Endothelial cell of umbilical vein (primary cell): ENCODE data around the gene HRH3. TPM values are rescaled to one million over a fixed set of nuclear protein-coding genes. Genes with fewer than 3 reads are reported as not detected.

ENCODE experiments used
- BruUV-seq: library from RNA; stranded (reverse); fragments of 400-500 nt; replicated peaks from 2 replicates; lab custom pipeline; 2021; lab: Mats Ljungman, UMichigan
- CTCF ChIA-PET: fragments of 300-600, 350-600 bp; sonication (Branson Sonifier 250); formaldehyde crosslinking; loops from one replicate; lab custom pipeline; 2021; ENCODE audit warnings: antibody characterized with exemption, inconsistent platforms; lab: Charles Lee
- POLR2A ChIA-PET: fragments of 300-600, 350-600 bp; sonication (Branson Sonifier 250); formaldehyde crosslinking; loops from one replicate; lab custom pipeline; 2021; ENCODE audit warnings: antibody characterized with exemption, inconsistent platforms; lab: Charles Lee
- DNase-seq: peaks from one replicate; pipeline ENCODE4 v3.0.0-alpha.2; 2011; ENCODE audit warnings: low read depth, low spot score
- FAIRE-seq: peaks from 2 replicates; lab custom pipeline; 2011; peaks lifted over from hg19 to GRCh38; lab: Jason Lieb, UNC
- H2AFZ ChIP-seq: 2 replicates; pipeline ENCODE4 v1.6.0; 2012; ENCODE audit warnings: low read depth, low read length, control low read depth, inconsistent platforms
- H3K27ac ChIP-seq: 2 replicates; pipeline ENCODE4 v1.5.1; 2011; ENCODE audit warnings: low read depth, mild to moderate bottlenecking, control low read depth, low read length, moderate library complexity; ENCODE audit not compliant: insufficient read depth
- H3K27me3 ChIP-seq, 2 experiments: 2 replicates each; pipeline versions ENCODE4 v1.6.0 to v1.6.1; 2011; ENCODE audit warnings: low read length in 2 of 2, mixed read lengths in 1 of 2; ENCODE audit not compliant: control insufficient read depth in 2 of 2, insufficient read depth in 2 of 2
- H3K36me3 ChIP-seq, 2 experiments: 2 replicates in 1 of 2; 3 replicates in 1 of 2; pipeline ENCODE4 v1.5.1; 2011; ENCODE audit warnings: low read length in 2 of 2, mild to moderate bottlenecking in 1 of 2, moderate library complexity in 1 of 2; ENCODE audit not compliant: control insufficient read depth in 2 of 2, insufficient read depth in 2 of 2; ENCODE audit errors: extremely low read depth in 1 of 2
- H3K4me1 ChIP-seq: 3 replicates; pipeline ENCODE4 v1.5.1; 2011; ENCODE audit warnings: mild to moderate bottlenecking, low read length; ENCODE audit not compliant: control insufficient read depth, insufficient read depth; ENCODE audit errors: extremely low read depth
- H3K4me2 ChIP-seq: 2 replicates; pipeline ENCODE4 v1.6.1; 2011; ENCODE audit warnings: low read length, control low read depth, mixed read lengths; ENCODE audit not compliant: insufficient read depth
- H3K4me3 ChIP-seq, 3 experiments: fragments of 200-600 bp in 1 of 3; sonication (generic), shearing (Covaris generic) in 1 of 3; replicated peaks in 1 of 3; 2 replicates each; pipeline ENCODE4 v1.5.1; 2011 to 2016; ENCODE audit warnings: control low read depth in 3 of 3, low read length in 3 of 3, mild to moderate bottlenecking in 2 of 3, inconsistent platforms in 1 of 3, low read depth in 1 of 3, moderate library complexity in 1 of 3; ENCODE audit not compliant: insufficient read depth in 1 of 3
- H3K79me2 ChIP-seq: 2 replicates; pipeline ENCODE4 v1.6.0; 2012; ENCODE audit warnings: low read length, inconsistent platforms; ENCODE audit not compliant: control insufficient read depth, insufficient read depth
- H3K9ac ChIP-seq: replicated peaks from 2 replicates; pipeline ENCODE3; 2011; ENCODE audit warnings: low read length, control low read depth; ENCODE audit not compliant: insufficient read depth; ENCODE audit errors: extremely low read depth
- H3K9me1 ChIP-seq: replicated peaks from 3 replicates; pipeline ENCODE4 v1.6.0; 2011; ENCODE audit warnings: mild to moderate bottlenecking, low read length; ENCODE audit not compliant: control insufficient read depth, insufficient read depth; ENCODE audit errors: extremely low read depth
- H3K9me3 ChIP-seq: replicated peaks from 2 replicates; pipeline ENCODE4 v1.5.1; 2012; ENCODE audit warnings: low read length, inconsistent platforms; ENCODE audit not compliant: control insufficient read depth, insufficient read depth
- H4K20me1 ChIP-seq: replicated peaks from 2 replicates; pipeline ENCODE3; 2011; ENCODE audit warnings: mild to moderate bottlenecking, low read length; ENCODE audit not compliant: control insufficient read depth, insufficient read depth; ENCODE audit errors: extremely low read depth
- EZH2 ChIP-seq: IDR thresholded peaks from 2 replicates; pipeline ENCODE4 v1.6.1; 2012; ENCODE audit warnings: borderline replicate concordance, low read depth, mild to moderate bottlenecking, moderate library complexity, low read length, inconsistent platforms; ENCODE audit not compliant: severe bottlenecking
- FOS ChIP-seq: IDR thresholded peaks from 2 replicates; pipeline ENCODE4 v1.6.1; 2011; ENCODE audit warnings: mild to moderate bottlenecking, low read length, moderate library complexity, borderline replicate concordance; ENCODE audit not compliant: insufficient read depth
- GATA2 ChIP-seq: IDR thresholded peaks from 2 replicates; pipeline ENCODE4 v1.7.0; 2011; ENCODE audit warnings: low read depth, mild to moderate bottlenecking, moderate library complexity, mixed read lengths, low read length; ENCODE audit not compliant: insufficient read length, insufficient read depth
- JUN ChIP-seq: IDR thresholded peaks from 2 replicates; pipeline ENCODE4 v1.6.1; 2011; ENCODE audit warnings: borderline replicate concordance, low read depth; ENCODE audit not compliant: insufficient read length, insufficient read depth
- MYC ChIP-seq: IDR thresholded peaks from one replicate; pipeline ENCODE4 v1.6.1; 2011; ENCODE audit warnings: mild to moderate bottlenecking, low read depth, low read length
- POLR2A ChIP-seq: IDR thresholded peaks from 2 replicates; pipeline ENCODE4 v1.6.1; 2012; ENCODE audit warnings: low read depth, mild to moderate bottlenecking, control low read depth, low read length
- POLR2AphosphoS5 ChIP-seq: IDR thresholded peaks from 2 replicates; pipeline ENCODE4 v1.6.1; 2012; ENCODE audit warnings: low read depth, mild to moderate bottlenecking, control low read depth, low read length, moderate library complexity; ENCODE audit not compliant: insufficient read depth
- dilution Hi-C: fragments of 300-500 bp; cut with MboI; formaldehyde crosslinking; loops from one replicate; pipeline ENCODE4 v1.15.0; 2019; ENCODE audit warnings: low sequenced_read_pairs; ENCODE audit not compliant: extremely low pct_ligation_motif_present
- intact Hi-C: fragments of 100-400 bp; cut with micrococcal nuclease; formaldehyde crosslinking; loops from one replicate; pipeline ENCODE4 v1.10.0; 2022
- polyA plus RNA-seq, 4 experiments: library from polyadenylated mRNA; depleted of rRNA in 3 of 4; stranded (reverse) in 3 of 4; unstranded in 1 of 4; fragments of >200 nt; gene quantifications; 2 replicates each; pipeline versions ENCODE4 v1.2.1 to v1.2.3, GENCODE V29; 2011 to 2012; ENCODE audit warnings: missing spikeins in 1 of 4
- total RNA-seq: library from RNA; stranded (reverse); gene quantifications from 2 replicates; pipeline ENCODE4 v1.2.3, GENCODE V29; 2021
- TF ChIP-seq, protein P1 (sequence below), 2 donors: IDR thresholded peaks; 1 replicate in 1 of 2; 2 replicates in 1 of 2; pipeline ENCODE4 v1.5.1; 2011; ENCODE audit warnings: low read length in 2 of 2, mild to moderate bottlenecking in 2 of 2, moderate library complexity in 2 of 2, control low read depth in 1 of 2, inconsistent platforms in 1 of 2, low read depth in 1 of 2; ENCODE audit not compliant: insufficient read depth in 1 of 2; ENCODE audit errors: extremely low read depth in 1 of 2
- TF ChIP-seq, protein P2 (sequence below): IDR thresholded peaks from 2 replicates; pipeline ENCODE4 v1.6.1; 2011; ENCODE audit not compliant: insufficient read depth, insufficient read length

HRH3 gene
- total and polyA plus RNA-seq, 2 donors (not counting 3 experiments of a cell fraction or from before 2014, with no cell fraction given): not detected

DNA sequence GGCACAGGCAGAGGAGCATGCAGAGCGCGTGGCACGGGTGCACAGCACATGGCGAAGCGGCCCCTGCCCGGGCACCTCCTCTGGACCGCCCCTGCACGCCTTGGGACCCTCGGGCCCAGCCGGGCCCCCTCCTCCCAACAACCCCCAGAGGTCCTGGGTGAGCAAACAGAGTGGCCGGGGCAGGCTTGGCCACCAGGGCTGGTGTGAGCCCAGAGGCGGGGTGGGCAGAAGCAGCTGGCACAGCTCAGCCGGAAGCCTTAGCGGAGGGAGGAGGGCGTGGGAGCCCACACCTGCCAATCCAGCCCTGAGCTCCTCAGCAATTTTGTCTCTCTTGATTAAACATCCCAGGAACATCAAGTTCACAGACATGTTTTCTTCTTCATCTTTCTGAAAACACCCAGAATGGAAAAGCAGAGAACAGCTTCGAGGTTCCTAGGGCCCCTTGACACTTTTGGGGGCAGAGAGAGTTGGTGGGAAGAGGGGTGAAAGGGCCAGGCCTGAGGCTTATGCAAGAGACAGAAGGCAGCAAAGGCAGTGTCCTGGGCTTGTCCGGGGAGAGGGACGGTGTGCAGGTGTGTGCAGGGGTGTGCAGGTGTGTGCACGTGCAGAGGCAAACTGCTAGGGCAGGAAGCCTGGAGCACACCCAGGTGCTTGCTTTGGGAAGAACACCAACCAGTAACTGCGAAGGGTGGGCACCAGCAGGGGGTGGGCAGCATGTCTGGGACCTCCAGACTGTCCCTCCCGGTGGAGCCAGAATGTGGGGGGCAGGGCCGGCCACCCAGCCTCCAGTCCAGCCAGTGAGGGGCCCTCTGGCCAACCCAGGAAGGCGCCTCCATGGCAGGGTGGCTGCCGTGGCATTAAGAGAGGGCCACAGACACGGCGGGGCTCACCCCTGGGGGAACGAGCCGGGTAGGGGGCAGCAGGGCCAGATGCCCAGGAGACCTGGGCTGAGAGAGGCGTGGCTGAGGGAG is 4.8 kb downstream of the HRH3 start:
- H3K9ac ChIP-seq: no peak overlapping the region
- H3K9me3 ChIP-seq: no peaks in the 10 kb centered on the region
- FAIRE-seq (no peak), DNase-seq (no peak)
- no peak overlapping the region for H3K4me2 ChIP-seq
- peaks cover 3% of the 10 kb centered on the region for H3K4me1 ChIP-seq
- no peaks in the 10 kb centered on the region for H3K79me2 ChIP-seq
- H3K9me1 ChIP-seq: no peaks in the 10 kb centered on the region
- H3K27me3 ChIP-seq: peaks cover 18 to 23% of the 10 kb centered on the region in 2 experiments
- intact Hi-C loops (no loop called here), dilution Hi-C loops (no loop called here)
- ChIA-PET CTCF (no interaction called here), POLR2A (no interaction called here)
- H2AFZ ChIP-seq: no peak overlapping the region
- no peak for TF ChIP-seq POLR2A
- TF ChIP-seq, protein P1, sequence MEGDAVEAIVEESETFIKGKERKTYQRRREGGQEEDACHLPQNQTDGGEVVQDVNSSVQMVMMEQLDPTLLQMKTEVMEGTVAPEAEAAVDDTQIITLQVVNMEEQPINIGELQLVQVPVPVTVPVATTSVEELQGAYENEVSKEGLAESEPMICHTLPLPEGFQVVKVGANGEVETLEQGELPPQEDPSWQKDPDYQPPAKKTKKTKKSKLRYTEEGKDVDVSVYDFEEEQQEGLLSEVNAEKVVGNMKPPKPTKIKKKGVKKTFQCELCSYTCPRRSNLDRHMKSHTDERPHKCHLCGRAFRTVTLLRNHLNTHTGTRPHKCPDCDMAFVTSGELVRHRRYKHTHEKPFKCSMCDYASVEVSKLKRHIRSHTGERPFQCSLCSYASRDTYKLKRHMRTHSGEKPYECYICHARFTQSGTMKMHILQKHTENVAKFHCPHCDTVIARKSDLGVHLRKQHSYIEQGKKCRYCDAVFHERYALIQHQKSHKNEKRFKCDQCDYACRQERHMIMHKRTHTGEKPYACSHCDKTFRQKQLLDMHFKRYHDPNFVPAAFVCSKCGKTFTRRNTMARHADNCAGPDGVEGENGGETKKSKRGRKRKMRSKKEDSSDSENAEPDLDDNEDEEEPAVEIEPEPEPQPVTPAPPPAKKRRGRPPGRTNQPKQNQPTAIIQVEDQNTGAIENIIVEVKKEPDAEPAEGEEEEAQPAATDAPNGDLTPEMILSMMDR (IDR thresholded peaks at IDR 0.05; ENCODE audit: extremely low read depth in 1 of 2, insufficient read depth in 1 of 2, low read depth in 1 of 2, low read length in 2 of 2): no peak
- TF ChIP-seq FOS: no peak
- TF ChIP-seq EZH2: no peak
- TF ChIP-seq POLR2AphosphoS5: no peak
- no peak for TF ChIP-seq MYC
- TF ChIP-seq, protein P2, sequence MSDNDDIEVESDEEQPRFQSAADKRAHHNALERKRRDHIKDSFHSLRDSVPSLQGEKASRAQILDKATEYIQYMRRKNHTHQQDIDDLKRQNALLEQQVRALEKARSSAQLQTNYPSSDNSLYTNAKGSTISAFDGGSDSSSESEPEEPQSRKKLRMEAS: no peak
- TF ChIP-seq JUN: no peak
- no peak for TF ChIP-seq GATA2
- BruUV-seq: no TSS peak
- H4K20me1 ChIP-seq: no peaks in the 10 kb centered on the region
- H3K36me3 ChIP-seq: no peaks in the 10 kb centered on the region
- H3K27ac ChIP-seq: no peak overlapping the region
- no peak overlapping the region for H3K4me3 ChIP-seq
